ENCODE data around the gene CAMKK1.

Gene CAMKK1

DNA sequence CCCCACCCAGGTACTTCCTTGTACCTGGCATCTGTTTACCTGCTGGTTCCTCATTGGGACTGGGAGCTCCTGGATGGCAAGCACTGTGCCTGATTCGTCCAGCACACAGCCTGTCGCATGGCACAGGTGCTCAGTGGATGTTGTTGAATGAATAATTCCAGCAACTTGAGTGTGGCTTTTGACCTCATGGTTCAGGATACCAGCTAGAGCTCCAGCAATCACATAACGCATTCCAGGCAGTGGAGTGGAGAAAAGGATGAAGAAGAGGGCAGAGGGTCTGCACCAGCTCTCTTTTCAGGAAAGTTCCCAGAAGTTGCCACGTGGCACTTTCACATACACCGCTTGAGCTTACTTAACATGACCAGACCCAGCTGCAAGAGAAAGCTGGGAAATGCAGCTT, 1.3 kb upstream of the CAMKK1 start:
- H3K27ac ChIP-seq: peak overlapping the region; percentile 88
- no peak for TF ChIP-seq CTCF (conservative IDR thresholded peaks at IDR 0.05)

- no peak for TF ChIP-seq CTCF (conservative IDR thresholded peaks at IDR 0.05)
- H3K27ac ChIP-seq: peak overlapping the region; percentile 88
Observed at GRCh38 chr17:3893720-3894116, 865 bp upstream of the CAMKK1 start.

DNA sequence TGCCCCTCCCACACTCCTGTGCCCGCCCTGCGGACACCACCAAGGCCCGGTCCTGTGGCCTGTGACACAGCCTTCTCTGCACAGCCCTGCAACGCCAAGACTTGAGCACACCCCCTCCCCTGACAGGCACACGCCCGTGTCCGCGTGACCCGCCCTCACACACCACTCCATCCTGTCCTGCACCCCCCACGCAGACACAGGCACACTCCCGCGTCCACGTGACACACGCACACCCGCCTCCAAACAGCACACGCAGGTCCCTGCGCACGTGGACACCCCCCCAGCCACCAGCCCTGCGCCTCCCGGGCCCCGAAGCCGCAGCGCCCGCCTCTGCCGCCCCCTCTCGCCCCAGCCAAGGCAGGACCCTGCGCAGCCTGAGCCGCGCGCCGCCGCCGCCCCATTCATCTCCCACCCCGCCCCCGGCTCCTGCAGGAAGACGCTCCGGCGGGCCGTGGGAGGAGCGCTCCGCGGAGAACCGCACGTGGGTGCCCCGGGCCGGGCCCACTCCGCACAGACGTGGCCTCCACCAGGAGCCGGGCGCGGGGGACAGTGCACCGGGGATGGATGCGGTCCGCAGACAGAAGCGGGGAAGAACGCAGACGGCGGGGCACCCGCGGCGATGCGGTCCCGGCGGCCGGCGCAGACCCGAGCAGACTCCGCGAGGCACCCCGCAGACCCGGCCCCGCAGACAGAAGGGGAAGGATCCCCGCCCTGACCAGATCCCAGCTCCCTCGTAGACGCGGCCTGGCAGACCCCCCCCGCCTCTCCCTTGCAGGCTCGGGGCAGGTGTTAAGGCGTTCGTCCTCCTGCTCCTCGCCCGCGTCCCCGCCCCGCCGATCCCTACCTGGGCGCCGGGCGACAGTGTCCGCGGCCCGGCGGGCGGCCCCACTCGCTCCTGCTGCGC, 506 bp downstream of the CAMKK1 start:
- no peak for TF ChIP-seq CTCF (conservative IDR thresholded peaks at IDR 0.05)
- H3K27ac ChIP-seq: peak overlapping the region; percentile 88

DNA sequence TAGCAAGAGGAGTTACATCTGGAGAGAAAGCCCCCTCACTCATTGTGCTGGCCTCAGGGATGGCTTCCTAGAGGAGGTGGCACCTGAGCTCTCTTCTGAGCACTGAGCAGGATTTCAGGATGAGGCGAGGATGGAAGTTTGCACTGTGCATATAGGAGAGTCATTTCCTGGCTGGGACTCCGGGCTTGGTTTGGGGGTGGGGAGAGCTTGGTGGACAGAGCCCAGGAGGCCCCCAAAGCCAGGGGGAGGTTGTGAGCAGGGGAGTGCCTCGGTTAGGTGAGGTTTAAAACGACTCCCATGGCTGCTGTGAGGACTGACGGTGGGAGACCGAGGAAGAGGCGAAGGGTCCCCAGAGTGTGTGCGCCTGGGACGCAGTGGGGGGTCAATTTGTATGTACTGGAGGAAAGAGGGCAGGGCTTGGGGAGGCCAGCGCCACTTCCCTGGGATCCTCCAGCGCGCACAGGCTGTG, 1.2 kb downstream of the CAMKK1 start:
- TF ChIP-seq CTCF (conservative IDR thresholded peaks at IDR 0.05): no peak
- peak overlapping the region; percentile 88 for H3K27ac ChIP-seq

- H3K27ac ChIP-seq: peak overlapping the region; percentile 88
- TF ChIP-seq CTCF (conservative IDR thresholded peaks at IDR 0.05): no peak
Observed at GRCh38 chr17:3890878-3891219, 2.0 kb downstream of the CAMKK1 start.

- H3K27ac ChIP-seq: peak overlapping the region; percentile 88
- TF ChIP-seq CTCF (conservative IDR thresholded peaks at IDR 0.05): no peak
Observed at GRCh38 chr17:3890082-3890877, 2.6 kb downstream of the CAMKK1 start.

DNA sequence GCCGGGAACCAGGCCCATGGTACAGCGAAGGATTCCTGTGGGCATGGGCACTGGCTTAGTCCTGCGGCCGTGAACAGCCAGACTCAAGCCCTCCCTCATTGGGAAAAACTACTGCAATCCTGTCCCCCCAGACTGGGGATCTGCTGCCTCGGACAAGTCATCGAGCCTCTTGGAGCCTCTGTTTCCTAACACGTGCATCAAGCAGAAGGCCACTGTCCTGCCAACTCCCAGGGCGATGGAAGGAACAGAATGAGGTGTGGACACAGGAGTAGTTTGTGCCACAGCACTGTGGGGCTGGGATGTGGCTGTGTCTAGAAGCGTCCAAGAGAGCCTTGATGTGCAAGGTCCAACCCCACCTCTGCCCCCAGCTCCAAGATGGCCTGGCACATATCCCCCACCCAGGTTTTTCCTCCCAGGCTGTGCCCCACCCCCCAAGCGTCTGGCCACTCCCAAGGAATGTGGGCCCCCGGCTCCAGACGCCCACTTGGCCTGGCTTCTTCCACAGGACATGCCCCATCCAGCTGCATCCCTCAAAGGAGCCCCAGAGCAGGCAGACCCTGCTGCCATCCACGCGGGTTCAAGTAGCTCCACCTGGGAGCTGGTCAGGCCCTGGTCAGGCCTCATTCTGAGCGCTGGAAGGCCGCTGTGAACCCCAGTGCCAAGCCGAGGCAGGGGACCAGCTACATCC, 3.4 kb downstream of the CAMKK1 start:
- TF ChIP-seq CTCF (conservative IDR thresholded peaks at IDR 0.05): no peak
- peak overlapping the region; percentile 61; the same call in 1 of the 2 replicates for H3K27ac ChIP-seq
